SH-SY5Y (cell line): Measurements from ENCODE around the gene TMEM131.

ENCODE experiments used
- GATA2 ChIP-seq: IDR thresholded peaks from 2 replicates; pipeline ENCODE4 v1.6.1; 2011; ENCODE audit warnings: mild to moderate bottlenecking, low read depth, low read length
- GATA3 ChIP-seq: IDR thresholded peaks from 2 replicates; pipeline ENCODE4 v1.6.1; 2011; ENCODE audit warnings: low read depth, mild to moderate bottlenecking, low read length, moderate library complexity

DNA sequence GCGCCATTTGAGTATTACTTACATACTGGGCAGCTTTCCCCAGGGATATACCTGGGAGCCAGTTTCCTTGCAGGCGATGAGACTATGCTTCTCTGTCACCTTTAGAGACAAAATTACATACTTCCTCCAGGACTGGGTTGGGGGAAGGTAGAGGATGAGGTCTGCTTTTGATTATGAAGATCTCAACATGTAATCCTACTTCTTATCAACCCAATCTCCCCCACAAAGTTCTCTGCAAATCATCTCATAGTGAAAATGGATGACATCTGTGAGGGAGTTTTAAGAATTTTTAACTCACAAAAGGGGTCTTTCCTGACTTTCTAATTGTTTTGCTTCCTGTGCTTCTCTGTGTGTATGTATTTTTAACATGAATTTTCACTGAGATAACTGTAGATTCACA, 81.9 kb downstream of the TMEM131 start:
- TF ChIP-seq GATA2 (peak; percentile 83), GATA3 (peak; percentile 87)
